ENCODE data around the gene TMPRSS7.

The TMPRSS7 gene

GRCh38 chr3:112115806-112116383, 81.4 kb downstream of the TMPRSS7 start:
- no peak overlapping the region for H2BK15ac ChIP-seq (ENCODE audit: low read length)
- H4K8ac ChIP-seq (ENCODE audit: low read depth, low read length), result no peak overlapping the region
- no peak overlapping the region for H3K4ac ChIP-seq (ENCODE audit: low read length)
- no peak overlapping the region for H2BK120ac ChIP-seq (ENCODE audit: low read depth, low read length)
- H3K23ac ChIP-seq (ENCODE audit: low read depth, low read length, poor library complexity), result no peak overlapping the region
- H2BK5ac ChIP-seq (ENCODE audit: low read length), result no peak overlapping the region
- H3K27me3 ChIP-seq (ENCODE audit: control insufficient read depth in 3 of 3, insufficient read depth in 3 of 3, low read depth in 1 of 3, low read length in 3 of 3), result no peaks in the 10 kb centered on the region
- H3K36me3 ChIP-seq (replicated peaks in 1 of 2; ENCODE audit: control insufficient read depth in 2 of 2, insufficient read depth in 2 of 2, low read length in 2 of 2), result no peaks in the 10 kb centered on the region
- no peak overlapping the region for H3K4me3 ChIP-seq (ENCODE audit: low read length in 2 of 2)
- H3K79me1 ChIP-seq (ENCODE audit: low read depth, low read length), result no peaks in the 10 kb centered on the region
- DNase-seq (ENCODE audit: low spot score), result no peak
- no peak overlapping the region for H2AK5ac ChIP-seq (ENCODE audit: low read depth, low read length)
- peaks cover 0 to 8% of the 10 kb centered on the region in 2 donors for H3K4me1 ChIP-seq (ENCODE audit: control insufficient read depth in 2 of 2, insufficient read depth in 1 of 2, low read depth in 1 of 2, low read length in 2 of 2)
- WGBS, 2 donors (ENCODE audit: extremely low coverage in 2 of 2, insufficient read length in 2 of 2, insufficient replicate concordance in 1 of 2), result no CpG with 5 or more reads among the region's 6 CpGs
- H3K9me3 ChIP-seq (replicated peaks in 1 of 2; ENCODE audit: control insufficient read depth in 2 of 2, insufficient read depth in 1 of 2, low read depth in 1 of 2, low read length in 2 of 2), result no peaks in the 10 kb centered on the region
- no peak overlapping the region for H2BK12ac ChIP-seq (ENCODE audit: low read length)
- no peak overlapping the region for H3K27ac ChIP-seq (replicated peaks; ENCODE audit: low read length)
- H3K14ac ChIP-seq (ENCODE audit: low read length), result no peak overlapping the region
- no peak overlapping the region for H4K91ac ChIP-seq (ENCODE audit: low read depth, low read length, poor library complexity)
- H2AFZ ChIP-seq (ENCODE audit: low read length), result no peak overlapping the region
- H3K9ac ChIP-seq (ENCODE audit: low read depth, low read length, poor library complexity), result no peak overlapping the region
- no peak overlapping the region for H3K4me2 ChIP-seq (ENCODE audit: insufficient read depth, low read length, poor library complexity, severe bottlenecking)
- no peak overlapping the region for H3K18ac ChIP-seq (ENCODE audit: low read length)

DNA sequence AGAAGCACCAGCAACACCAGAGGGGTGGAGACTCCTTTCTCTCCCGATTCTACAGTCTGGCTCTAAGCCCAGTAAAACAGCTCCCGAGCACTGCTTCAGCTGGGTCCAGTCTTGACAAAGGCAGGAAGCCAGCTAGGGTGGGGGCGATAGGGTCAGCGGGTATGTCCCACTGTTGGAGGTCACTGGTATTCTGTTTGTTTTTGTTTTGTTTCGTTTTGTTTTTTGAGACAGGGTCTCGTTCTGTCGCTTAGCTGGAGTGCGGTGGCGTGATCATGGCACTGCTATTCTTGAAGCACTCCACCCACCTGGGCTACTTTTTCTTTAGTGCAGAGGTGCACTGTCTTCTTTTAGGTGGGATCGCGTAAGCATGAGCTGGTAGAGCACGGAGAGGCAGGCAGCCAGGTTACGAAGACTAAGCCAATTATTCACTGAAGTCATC, 82.2 kb downstream of the TMPRSS7 start:
- Histone ChIP-seq H2BK5ac (ENCODE audit: low read length) (no peak overlapping the region), H2BK12ac (ENCODE audit: low read length) (no peak overlapping the region), H3K4ac (ENCODE audit: low read length) (no peak overlapping the region), H2AK5ac (ENCODE audit: low read depth, low read length) (no peak overlapping the region), H3K27ac (replicated peaks; ENCODE audit: low read length) (no peak overlapping the region), H2BK120ac (ENCODE audit: low read depth, low read length) (no peak overlapping the region), H3K79me1 (ENCODE audit: low read depth, low read length) (no peaks in the 10 kb centered on the region), H3K14ac (ENCODE audit: low read length) (no peak overlapping the region), H3K9me3 (replicated peaks in 1 of 2; ENCODE audit: control insufficient read depth in 2 of 2, insufficient read depth in 1 of 2, low read depth in 1 of 2, low read length in 2 of 2) (no peaks in the 10 kb centered on the region), H3K18ac (ENCODE audit: low read length) (no peak overlapping the region), H3K27me3 (ENCODE audit: control insufficient read depth in 3 of 3, insufficient read depth in 3 of 3, low read depth in 1 of 3, low read length in 3 of 3) (no peaks in the 10 kb centered on the region), H3K4me3 (ENCODE audit: low read length in 2 of 2) (no peak overlapping the region), H4K91ac (ENCODE audit: low read depth, low read length, poor library complexity) (no peak overlapping the region), H4K8ac (ENCODE audit: low read depth, low read length) (no peak overlapping the region), H2AFZ (ENCODE audit: low read length) (no peak overlapping the region), H2BK15ac (ENCODE audit: low read length) (no peak overlapping the region), H3K23ac (ENCODE audit: low read depth, low read length, poor library complexity) (no peak overlapping the region), H3K9ac (ENCODE audit: low read depth, low read length, poor library complexity) (no peak overlapping the region), H3K4me2 (ENCODE audit: insufficient read depth, low read length, poor library complexity, severe bottlenecking) (no peak overlapping the region), H3K4me1 (ENCODE audit: control insufficient read depth in 2 of 2, insufficient read depth in 1 of 2, low read depth in 1 of 2, low read length in 2 of 2) (peaks cover 0 to 8% of the 10 kb centered on the region in 2 donors), H3K36me3 (replicated peaks in 1 of 2; ENCODE audit: control insufficient read depth in 2 of 2, insufficient read depth in 2 of 2, low read length in 2 of 2) (no peaks in the 10 kb centered on the region)
- WGBS, 2 donors (ENCODE audit: extremely low coverage in 2 of 2, insufficient read length in 2 of 2, insufficient replicate concordance in 1 of 2), result no CpG with 5 or more reads among the region's 13 CpGs
- no peak for DNase-seq (ENCODE audit: low spot score)

DNA sequence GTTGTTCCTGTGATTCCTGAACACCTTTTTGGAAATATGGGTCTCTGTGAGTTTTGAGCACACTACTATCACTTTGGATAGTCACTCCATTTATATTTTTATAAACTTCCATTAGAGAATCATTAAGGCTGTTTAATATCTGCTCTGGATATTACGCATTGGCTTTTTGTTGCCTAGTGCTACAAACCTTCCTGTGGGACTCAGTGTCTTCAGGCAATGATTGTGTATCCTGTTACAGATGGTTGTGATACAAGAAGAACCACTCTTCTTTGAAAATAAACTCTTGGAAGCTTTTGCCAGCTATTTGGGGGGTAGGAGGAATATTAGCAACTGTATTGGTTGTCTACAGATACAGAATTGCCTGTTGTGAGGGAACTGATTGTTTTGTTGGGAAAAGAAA, 82.9 kb downstream of the TMPRSS7 start:
- no CpG with 5 or more reads among the region's 1 CpG for WGBS, 2 donors (ENCODE audit: extremely low coverage in 2 of 2, insufficient read length in 2 of 2, insufficient replicate concordance in 1 of 2)
- Histone ChIP-seq H3K9me3 (replicated peaks in 1 of 2; ENCODE audit: control insufficient read depth in 2 of 2, insufficient read depth in 1 of 2, low read depth in 1 of 2, low read length in 2 of 2) (no peaks in the 10 kb centered on the region), H3K4me3 (ENCODE audit: low read length in 2 of 2) (no peak overlapping the region), H3K36me3 (replicated peaks in 1 of 2; ENCODE audit: control insufficient read depth in 2 of 2, insufficient read depth in 2 of 2, low read length in 2 of 2) (no peaks in the 10 kb centered on the region), H3K4me1 (ENCODE audit: control insufficient read depth in 2 of 2, insufficient read depth in 1 of 2, low read depth in 1 of 2, low read length in 2 of 2) (peaks cover 0 to 8% of the 10 kb centered on the region in 2 donors), H4K8ac (ENCODE audit: low read depth, low read length) (no peak overlapping the region), H3K27me3 (ENCODE audit: control insufficient read depth in 3 of 3, insufficient read depth in 3 of 3, low read depth in 1 of 3, low read length in 3 of 3) (no peaks in the 10 kb centered on the region), H3K4me2 (ENCODE audit: insufficient read depth, low read length, poor library complexity, severe bottlenecking) (no peak overlapping the region), H2BK5ac (ENCODE audit: low read length) (no peak overlapping the region), H2BK120ac (ENCODE audit: low read depth, low read length) (no peak overlapping the region), H3K14ac (ENCODE audit: low read length) (no peak overlapping the region), H2BK15ac (ENCODE audit: low read length) (no peak overlapping the region), H2AK5ac (ENCODE audit: low read depth, low read length) (no peak overlapping the region), H3K9ac (ENCODE audit: low read depth, low read length, poor library complexity) (no peak overlapping the region), H2BK12ac (ENCODE audit: low read length) (no peak overlapping the region), H3K18ac (ENCODE audit: low read length) (no peak overlapping the region), H4K91ac (ENCODE audit: low read depth, low read length, poor library complexity) (no peak overlapping the region), H2AFZ (ENCODE audit: low read length) (no peak overlapping the region), H3K27ac (replicated peaks; ENCODE audit: low read length) (no peak overlapping the region), H3K4ac (ENCODE audit: low read length) (no peak overlapping the region), H3K79me1 (ENCODE audit: low read depth, low read length) (no peaks in the 10 kb centered on the region), H3K23ac (ENCODE audit: low read depth, low read length, poor library complexity) (no peak overlapping the region)
- no peak for DNase-seq (ENCODE audit: low spot score)

DNA sequence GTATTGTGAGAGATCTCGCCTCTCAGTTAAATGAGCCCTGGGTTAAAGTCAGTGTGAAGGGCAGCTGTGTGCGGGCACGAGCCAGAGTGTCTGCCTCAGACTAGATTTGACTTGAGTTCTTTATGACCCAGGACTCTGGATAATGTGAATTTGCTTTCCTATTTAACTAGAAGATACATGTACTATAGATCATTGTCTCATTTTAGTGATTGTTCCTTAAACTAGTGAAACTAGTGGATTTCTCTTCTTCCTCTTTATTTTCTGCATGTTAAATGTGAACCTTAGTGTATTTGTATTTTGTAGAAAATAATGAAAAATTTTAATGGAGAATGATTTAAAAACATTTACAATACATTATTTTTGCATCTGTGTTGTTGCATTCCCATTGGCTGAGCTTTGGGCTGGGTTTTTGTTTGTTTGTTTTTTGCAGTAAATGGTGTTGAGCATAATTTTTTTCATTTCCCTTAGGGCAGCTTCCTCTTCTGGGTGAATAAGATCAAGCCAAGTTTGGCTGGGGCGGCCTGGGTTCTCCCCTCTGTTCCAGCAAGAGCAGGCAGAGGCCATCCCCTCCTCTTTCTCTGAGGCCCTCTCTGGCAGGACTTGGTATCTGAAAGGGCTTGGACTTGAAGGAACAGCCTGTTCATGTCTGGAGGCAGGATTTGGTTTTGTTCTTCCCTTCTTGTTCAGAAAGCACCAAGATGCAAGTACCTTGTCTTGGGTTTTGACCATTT, 83.5 kb downstream of the TMPRSS7 start:
- Histone ChIP-seq H3K4me1 (ENCODE audit: control insufficient read depth in 2 of 2, insufficient read depth in 1 of 2, low read depth in 1 of 2, low read length in 2 of 2) (peaks cover 0 to 8% of the 10 kb centered on the region in 2 donors), H4K8ac (ENCODE audit: low read depth, low read length) (no peak overlapping the region), H3K14ac (ENCODE audit: low read length) (no peak overlapping the region), H3K4me2 (ENCODE audit: insufficient read depth, low read length, poor library complexity, severe bottlenecking) (no peak overlapping the region), H3K9ac (ENCODE audit: low read depth, low read length, poor library complexity) (no peak overlapping the region), H3K18ac (ENCODE audit: low read length) (no peak overlapping the region), H4K91ac (ENCODE audit: low read depth, low read length, poor library complexity) (no peak overlapping the region), H3K79me1 (ENCODE audit: low read depth, low read length) (no peaks in the 10 kb centered on the region), H2BK120ac (ENCODE audit: low read depth, low read length) (no peak overlapping the region), H3K23ac (ENCODE audit: low read depth, low read length, poor library complexity) (no peak overlapping the region), H2BK12ac (ENCODE audit: low read length) (no peak overlapping the region), H2AFZ (ENCODE audit: low read length) (no peak overlapping the region), H3K4ac (ENCODE audit: low read length) (no peak overlapping the region), H3K4me3 (ENCODE audit: low read length in 2 of 2) (no peak overlapping the region), H3K9me3 (replicated peaks in 1 of 2; ENCODE audit: control insufficient read depth in 2 of 2, insufficient read depth in 1 of 2, low read depth in 1 of 2, low read length in 2 of 2) (no peaks in the 10 kb centered on the region), H3K36me3 (replicated peaks in 1 of 2; ENCODE audit: control insufficient read depth in 2 of 2, insufficient read depth in 2 of 2, low read length in 2 of 2) (no peaks in the 10 kb centered on the region), H2BK5ac (ENCODE audit: low read length) (no peak overlapping the region), H2BK15ac (ENCODE audit: low read length) (no peak overlapping the region), H2AK5ac (ENCODE audit: low read depth, low read length) (no peak overlapping the region), H3K27ac (replicated peaks; ENCODE audit: low read length) (no peak overlapping the region), H3K27me3 (ENCODE audit: control insufficient read depth in 3 of 3, insufficient read depth in 3 of 3, low read depth in 1 of 3, low read length in 3 of 3) (no peaks in the 10 kb centered on the region)
- no CpG with 5 or more reads among the region's 4 CpGs for WGBS, 2 donors (ENCODE audit: extremely low coverage in 2 of 2, insufficient read length in 2 of 2, insufficient replicate concordance in 1 of 2)
- no peak for DNase-seq (ENCODE audit: low spot score)

All from neuronal stem cell (in vitro differentiated cells).